HEK293 (cell line): ENCODE measurements around the gene SH3GL2.

Experiments
- CTCF ChIA-PET: fragments of 350-600 bp; formaldehyde crosslinking; extraction: SDS; loops from one replicate; lab custom pipeline; 2021; ENCODE audit warnings: antibody characterized with exemption; lab: Yijun Ruan, JAX
- POLR2A ChIA-PET: fragments of 300-600 bp; formaldehyde crosslinking; extraction: SDS; loops from one replicate; lab custom pipeline; 2020; ENCODE audit warnings: antibody characterized with exemption, inconsistent platforms; lab: Yijun Ruan, JAX
- H3K27ac ChIP-seq: fragments of 200-500 bp; sonication (Bioruptor generic); 2 replicates; pipeline ENCODE4 v1.5.1; 2014; ENCODE audit warnings: low read depth, low read length, control low read depth, inconsistent platforms; ENCODE audit errors: extremely low read depth
- H3K36me3 ChIP-seq, 2 experiments: fragments of 200-500 bp in 1 of 2; sonication (Bioruptor generic) in 1 of 2; 1 replicate in 1 of 2; 2 replicates in 1 of 2; pipeline ENCODE4 v1.5.1; 2014 to 2017; ENCODE audit warnings: inconsistent platforms in 2 of 2, low read length in 2 of 2; ENCODE audit not compliant: control insufficient read depth in 2 of 2, insufficient read depth in 1 of 2
- H3K4me1 ChIP-seq: fragments of 200-500 bp; sonication (Bioruptor generic); 2 replicates; pipeline ENCODE4 v1.5.1; 2014; ENCODE audit warnings: mild to moderate bottlenecking, low read length, inconsistent platforms; ENCODE audit not compliant: control insufficient read depth, insufficient read depth
- H3K4me3 ChIP-seq: 2 replicates; pipeline ENCODE4 v1.5.1; 2011; ENCODE audit warnings: low read depth, mild to moderate bottlenecking, control low read depth, low read length, moderate library complexity
- H3K9me3 ChIP-seq: fragments of 200-500 bp; sonication (Bioruptor generic); 2 replicates; pipeline ENCODE4 v1.5.1; 2014; ENCODE audit warnings: low read depth, low read length, inconsistent platforms; ENCODE audit not compliant: control insufficient read depth, insufficient read depth
- EGR2 ChIP-seq: fragments of 450-650 bp; formaldehyde crosslinking; IDR thresholded peaks from 2 replicates; pipeline ENCODE4 v1.5.1; 2016; ENCODE audit warnings: low read depth, missing biosample characterization, missing genetic modification characterization
- KLF8 ChIP-seq: fragments of 450-650 bp; formaldehyde crosslinking; IDR thresholded peaks from 2 replicates; pipeline ENCODE4 v1.5.1; 2016; ENCODE audit warnings: missing biosample characterization, missing genetic modification characterization
- MZF1 ChIP-seq: fragments of 450-650 bp; formaldehyde crosslinking; IDR thresholded peaks from 2 replicates; pipeline ENCODE4 v1.5.1; 2017; ENCODE audit warnings: missing biosample characterization, missing genetic modification characterization, borderline replicate concordance
- PRDM1 ChIP-seq: fragments of 450-650 bp; formaldehyde crosslinking; IDR thresholded peaks from 2 replicates; pipeline ENCODE4; 2016; ENCODE audit warnings: missing biosample characterization, missing genetic modification characterization
- PRDM10 ChIP-seq: fragments of 450-650 bp; formaldehyde crosslinking; IDR thresholded peaks from 2 replicates; pipeline ENCODE4 v1.5.1; 2016; ENCODE audit warnings: missing biosample characterization, missing genetic modification characterization
- SP2 ChIP-seq: fragments of 450-650 bp; formaldehyde crosslinking; IDR thresholded peaks from 2 replicates; pipeline ENCODE4 v1.5.1; 2016; ENCODE audit warnings: missing biosample characterization, missing genetic modification characterization
- ZFP69B ChIP-seq: fragments of 450-650 bp; formaldehyde crosslinking; IDR thresholded peaks from 2 replicates; pipeline ENCODE4 v1.5.1; 2016; ENCODE audit warnings: missing biosample characterization, missing genetic modification characterization
- ZNF133 ChIP-seq: fragments of 450-650 bp; formaldehyde crosslinking; IDR thresholded peaks from 2 replicates; pipeline ENCODE4 v1.5.1; 2016; ENCODE audit warnings: missing biosample characterization, missing genetic modification characterization
- ZNF155 ChIP-seq: fragments of 450-650 bp; formaldehyde crosslinking; IDR thresholded peaks from 2 replicates; pipeline ENCODE4 v1.5.1; 2016; ENCODE audit warnings: missing biosample characterization, missing genetic modification characterization
- ZNF2 ChIP-seq: fragments of 450-650 bp; formaldehyde crosslinking; IDR thresholded peaks from 2 replicates; pipeline ENCODE4 v1.5.1; 2016; ENCODE audit warnings: missing biosample characterization, missing genetic modification characterization
- ZNF214 ChIP-seq: fragments of 450-650 bp; formaldehyde crosslinking; IDR thresholded peaks from 2 replicates; pipeline ENCODE4 v1.5.1; 2017; ENCODE audit warnings: missing biosample characterization, mild to moderate bottlenecking, missing genetic modification characterization, borderline replicate concordance
- ZNF239 ChIP-seq: fragments of 450-650 bp; formaldehyde crosslinking; IDR thresholded peaks from 2 replicates; pipeline ENCODE4 v1.5.1; 2016; ENCODE audit warnings: missing biosample characterization, missing genetic modification characterization
- ZNF354C ChIP-seq: fragments of 450-650 bp; formaldehyde crosslinking; IDR thresholded peaks from 2 replicates; pipeline ENCODE4 v1.5.1; 2016; ENCODE audit warnings: missing biosample characterization, missing genetic modification characterization, low read depth, borderline replicate concordance
- ZNF366 ChIP-seq: fragments of 450-650 bp; formaldehyde crosslinking; conservative IDR thresholded peaks from 2 replicates; pipeline ENCODE4 v1.5.1; 2016; ENCODE audit warnings: missing biosample characterization, missing genetic modification characterization
- ZNF449 ChIP-seq: fragments of 450-650 bp; formaldehyde crosslinking; IDR thresholded peaks from 2 replicates; pipeline ENCODE4 v1.5.1; 2017; ENCODE audit warnings: missing biosample characterization, mild to moderate bottlenecking, missing genetic modification characterization, moderate library complexity
- ZNF521 ChIP-seq: fragments of 450-650 bp; formaldehyde crosslinking; IDR thresholded peaks from 2 replicates; pipeline ENCODE4 v1.5.1; 2017; ENCODE audit warnings: missing biosample characterization, mild to moderate bottlenecking, missing genetic modification characterization
- ZNF549 ChIP-seq: fragments of 450-650 bp; IDR thresholded peaks from 2 replicates; pipeline ENCODE4 v1.5.1; 2018; ENCODE audit warnings: missing biosample characterization, missing genetic modification characterization, mild to moderate bottlenecking, inconsistent platforms, moderate library complexity
- ZNF621 ChIP-seq: fragments of 450-650 bp; formaldehyde crosslinking; IDR thresholded peaks from 2 replicates; pipeline ENCODE4 v1.5.1; 2017; ENCODE audit warnings: missing biosample characterization, missing genetic modification characterization
- ZNF707 ChIP-seq: fragments of 450-650 bp; formaldehyde crosslinking; IDR thresholded peaks from 2 replicates; pipeline ENCODE4 v1.5.1; 2016; ENCODE audit warnings: missing biosample characterization, missing genetic modification characterization
- ZSCAN30 ChIP-seq: fragments of 450-650 bp; IDR thresholded peaks from 2 replicates; pipeline ENCODE4 v1.5.1; 2018; ENCODE audit warnings: missing biosample characterization, mild to moderate bottlenecking, missing genetic modification characterization, moderate library complexity
- TF ChIP-seq, protein P1 (sequence below): fragments of 450-650 bp; formaldehyde crosslinking; IDR thresholded peaks from 2 replicates; pipeline ENCODE4 v1.5.1; 2017; ENCODE audit warnings: missing biosample characterization, missing genetic modification characterization

Gene SH3GL2

DNA sequence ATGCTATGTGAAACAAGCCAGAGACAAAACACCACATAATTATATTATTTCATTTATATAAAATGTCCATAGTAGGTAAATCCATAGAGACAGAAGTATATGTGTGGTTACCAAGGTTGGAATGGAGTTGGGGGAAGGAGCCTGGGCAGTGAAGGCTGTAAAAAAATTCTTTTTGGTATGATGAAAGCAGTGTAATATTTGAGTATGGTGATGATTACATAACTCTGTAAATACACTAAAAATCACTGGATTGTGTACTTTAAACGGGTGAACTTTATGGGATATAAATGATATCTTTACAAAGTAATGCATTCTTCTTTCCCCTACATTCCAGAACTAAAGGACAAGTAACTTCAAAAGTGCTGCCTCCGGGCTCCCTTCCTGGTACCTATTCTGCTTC is 155.8 kb downstream of the SH3GL2 start:
- Histone ChIP-seq H3K4me3 (no peak overlapping the region), H3K9me3 (no peaks in the 10 kb centered on the region), H3K27ac (no peak overlapping the region), H3K36me3 (no peaks in the 10 kb centered on the region), H3K4me1 (no peaks in the 10 kb centered on the region)
- TF ChIP-seq PRDM10 (no peak), ZNF621 (tag by site-specific recombination) (no peak), PRDM1 (tag by site-specific recombination) (no peak), MZF1 (tag by site-specific recombination) (no peak), ZNF449 (tag by site-specific recombination) (no peak), ZNF707 (tag by site-specific recombination) (no peak)
- TF ChIP-seq, protein P1, sequence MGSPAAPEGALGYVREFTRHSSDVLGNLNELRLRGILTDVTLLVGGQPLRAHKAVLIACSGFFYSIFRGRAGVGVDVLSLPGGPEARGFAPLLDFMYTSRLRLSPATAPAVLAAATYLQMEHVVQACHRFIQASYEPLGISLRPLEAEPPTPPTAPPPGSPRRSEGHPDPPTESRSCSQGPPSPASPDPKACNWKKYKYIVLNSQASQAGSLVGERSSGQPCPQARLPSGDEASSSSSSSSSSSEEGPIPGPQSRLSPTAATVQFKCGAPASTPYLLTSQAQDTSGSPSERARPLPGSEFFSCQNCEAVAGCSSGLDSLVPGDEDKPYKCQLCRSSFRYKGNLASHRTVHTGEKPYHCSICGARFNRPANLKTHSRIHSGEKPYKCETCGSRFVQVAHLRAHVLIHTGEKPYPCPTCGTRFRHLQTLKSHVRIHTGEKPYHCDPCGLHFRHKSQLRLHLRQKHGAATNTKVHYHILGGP (tag by site-specific recombination), result no peak
- POLR2A ChIA-PET, result no interaction called here
- CTCF ChIA-PET, result no interaction called here

DNA sequence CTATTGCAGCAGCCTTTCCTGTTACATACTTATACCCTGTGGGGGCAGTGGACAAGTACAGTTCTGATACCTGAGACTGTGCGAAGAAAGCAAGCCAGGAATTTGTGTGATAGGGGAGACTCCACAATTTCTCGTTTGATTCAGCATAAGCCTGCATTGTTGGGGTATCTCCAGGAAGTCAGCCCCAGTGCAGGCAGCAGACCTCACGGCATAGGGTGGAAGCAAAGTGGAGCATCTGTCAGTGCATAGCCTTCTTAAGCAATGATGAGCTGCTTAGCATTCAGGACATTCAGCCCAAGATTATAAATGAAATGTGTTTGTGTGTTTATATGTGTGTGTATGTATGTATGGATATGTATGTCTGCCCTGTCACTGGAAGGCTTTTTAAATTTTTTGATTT is 157.0 kb downstream of the SH3GL2 start:
- Histone ChIP-seq H3K4me3 (no peak overlapping the region), H3K4me1 (no peaks in the 10 kb centered on the region), H3K36me3 (no peaks in the 10 kb centered on the region), H3K27ac (no peak overlapping the region), H3K9me3 (no peaks in the 10 kb centered on the region)
- ChIA-PET CTCF (interaction anchor here (1.0 kb wide), 1 partner anchor 204 kb away, joined by 3 read pairs; no protein-coding TSS in a partner anchor), POLR2A (no interaction called here)
- TF ChIP-seq ZNF155 (tag by site-specific recombination) (no peak), ZNF2 (tag by site-specific recombination) (no peak), ZNF214 (tag by site-specific recombination) (no peak), SP2 (tag by site-specific recombination) (no peak), EGR2 (tag by site-specific recombination) (no peak), ZNF549 (tag by site-specific recombination) (no peak), ZSCAN30 (tag by site-specific recombination) (no peak), ZNF239 (tag by site-specific recombination) (no peak), ZNF133 (no peak), ZFP69B (no peak), KLF8 (no peak), ZNF354C (tag by site-specific recombination) (no peak), ZNF366 (tag by site-specific recombination) (no peak), ZNF521 (tag by site-specific recombination) (no peak)
- TF ChIP-seq, all 188 proteins: peak for 0
